ENCODE results near the gene CBX8.

DNA sequence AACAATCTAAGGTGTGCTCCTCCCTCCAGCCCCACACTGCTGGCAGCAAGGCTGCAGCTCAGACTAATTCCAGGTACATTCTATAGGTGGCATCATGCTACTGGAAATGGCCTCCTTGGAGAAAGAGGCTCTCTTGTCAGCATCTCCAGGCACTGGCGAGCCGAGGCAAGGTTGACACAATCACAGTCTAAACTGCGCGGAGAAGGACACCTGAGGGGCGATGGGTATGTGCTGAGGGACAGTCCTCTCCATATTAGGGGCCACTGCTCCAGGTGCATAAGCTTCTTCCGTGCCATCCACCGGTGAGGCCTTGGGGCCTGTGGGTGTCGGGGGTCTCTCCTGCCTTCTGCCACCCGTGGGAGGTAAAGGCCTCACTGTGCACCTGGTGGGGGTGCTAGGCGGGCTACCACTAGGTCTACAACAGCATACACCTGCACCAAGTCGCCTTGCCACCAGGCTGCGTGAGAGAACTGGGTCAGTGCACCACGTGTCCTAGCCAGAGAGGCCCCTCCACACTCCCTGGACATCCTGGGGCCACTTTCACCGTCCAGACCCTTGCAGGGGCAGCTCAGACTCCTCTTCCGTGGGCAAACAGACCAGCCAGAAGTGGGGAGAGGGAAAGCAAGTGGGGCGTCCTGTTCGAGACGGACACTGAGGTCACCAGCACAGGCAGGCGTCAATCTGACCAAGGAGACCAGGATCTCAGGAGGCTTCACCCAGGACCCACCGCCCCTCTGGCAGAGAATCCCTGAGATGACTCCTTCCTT lies 12.1 kb upstream of the CBX8 start:
- TF ChIP-seq CTCF (IDR thresholded peaks at IDR 0.05; ENCODE audit: control extremely low read depth in 1 of 3, insufficient read depth in 1 of 3, low read depth in 1 of 3, low read length in 3 of 3) = peak; percentile 56 to 82 (median 77)
- TF ChIP-seq TAF1 (IDR thresholded peaks at IDR 0.05; ENCODE audit: low read depth, low read length) = no peak
- no peak for TF ChIP-seq PHF8 (conservative IDR thresholded peaks at IDR 0.05; ENCODE audit: low read depth, low read length)
- TF ChIP-seq FOSL1 (IDR thresholded peaks at IDR 0.05; ENCODE audit: insufficient read depth, low read depth, low read length) = no peak
- no peak for TF ChIP-seq KDM4A (IDR thresholded peaks at IDR 0.05; ENCODE audit: low read depth, low read length, severe bottlenecking)
- TF ChIP-seq POLR2AphosphoS5 (IDR thresholded peaks at IDR 0.05; ENCODE audit: low read depth, low read length) = peak; percentile 7; the same call in 1 of the 2 replicates
- TF ChIP-seq ATF2 (IDR thresholded peaks at IDR 0.05; ENCODE audit: low read length) = no peak; the same call in 1 of the 2 replicates
- no peak for TF ChIP-seq GABPA (IDR thresholded peaks at IDR 0.05; ENCODE audit: borderline replicate concordance, insufficient read depth, low read length)
- TF ChIP-seq SIN3A (conservative IDR thresholded peaks at IDR 0.05 in 1 of 2, IDR thresholded peaks at IDR 0.05 in 1 of 2; ENCODE audit: low read depth in 1 of 2, low read length in 2 of 2) = peak in 1 of 2 experiments; percentile 49; a peak in 1 of 4 replicates

Measured in H1 (cell line).